Measurements from ENCODE around the gene WNK2.

The WNK2 gene

GRCh38 chr9:93256878-93257807 lies 73.2 kb downstream of the WNK2 start:
- no peak for DNase-seq

GRCh38 chr9:93257808-93258331 lies 73.9 kb downstream of the WNK2 start:
- no peak for DNase-seq

- DNase-seq, result no peak
Measured at GRCh38 chr9:93258419-93258817, 74.5 kb downstream of the WNK2 start.

- no peak for DNase-seq
Measured at GRCh38 chr9:93258818-93259489, 75.0 kb downstream of the WNK2 start.

GRCh38 chr9:93259490-93260262 lies 75.7 kb downstream of the WNK2 start:
- no peak for DNase-seq

- DNase-seq, result no peak
Measured at GRCh38 chr9:93260263-93261066, 76.5 kb downstream of the WNK2 start.

GRCh38 chr9:93261281-93261680 lies 77.3 kb downstream of the WNK2 start:
- DNase-seq, result no peak

GRCh38 chr9:93261735-93262523 lies 78.0 kb downstream of the WNK2 start:
- no peak for DNase-seq

GRCh38 chr9:93262537-93263310 lies 78.8 kb downstream of the WNK2 start:
- DNase-seq, result no peak

GRCh38 chr9:93263334-93264229 lies 79.6 kb downstream of the WNK2 start:
- no peak for DNase-seq

- no peak for DNase-seq
Measured at GRCh38 chr9:93264338-93265125, 80.6 kb downstream of the WNK2 start.

- no peak for DNase-seq
Measured at GRCh38 chr9:93265301-93265971, 81.5 kb downstream of the WNK2 start.

- DNase-seq, result no peak
Measured at GRCh38 chr9:93265972-93266371, 82.0 kb downstream of the WNK2 start.

- DNase-seq, result no peak
Measured at GRCh38 chr9:93266521-93267001, 82.6 kb downstream of the WNK2 start.

- no peak for DNase-seq
Measured at GRCh38 chr9:93267091-93267541, 83.2 kb downstream of the WNK2 start.

- no peak for DNase-seq
Measured at GRCh38 chr9:93267681-93268505, 84.0 kb downstream of the WNK2 start.

Data from hippocampal formation (tissue), 2 donors.